ENCODE measurements around the gene PDK3.

PDK3 gene

GRCh38 chrX:24498181-24498580 is 33.1 kb downstream of the PDK3 start:
- Histone ChIP-seq H3K4me2 (ENCODE audit: low read length) (no peak overlapping the region), H3K9me3 (ENCODE audit: insufficient read depth, low read length) (no peaks in the 10 kb centered on the region), H3K4me1 (ENCODE audit: low read length) (peaks cover 3% of the 10 kb centered on the region; the same call in 1 of the 2 replicates), H4K20me1 (ENCODE audit: insufficient read depth, low read length) (no peaks in the 10 kb centered on the region), H3K4me3 (ENCODE audit: low read length) (no peak overlapping the region), H2AFZ (ENCODE audit: low read depth, low read length) (no peak overlapping the region), H3K9ac (ENCODE audit: low read length) (no peak overlapping the region), H3K27ac (ENCODE audit: low read length) (no peak overlapping the region), H3K79me2 (ENCODE audit: low read length) (no peaks in the 10 kb centered on the region), H3K27me3 (ENCODE audit: low read depth, low read length) (no peaks in the 10 kb centered on the region), H3K36me3 (replicated peaks; ENCODE audit: low read depth, low read length) (peaks cover 5% of the 10 kb centered on the region)
- TF ChIP-seq EZH2phosphoT487 (IDR thresholded peaks at IDR 0.05; ENCODE audit: low read depth) (no peak), CTCF (IDR thresholded peaks at IDR 0.05; ENCODE audit: low read depth, low read length) (no peak)

GRCh38 chrX:24498975-24499374 is 33.9 kb downstream of the PDK3 start:
- Histone ChIP-seq H3K27me3 (ENCODE audit: low read depth, low read length) (no peaks in the 10 kb centered on the region), H2AFZ (ENCODE audit: low read depth, low read length) (no peak overlapping the region), H3K27ac (ENCODE audit: low read length) (no peak overlapping the region), H3K9me3 (ENCODE audit: insufficient read depth, low read length) (no peaks in the 10 kb centered on the region), H3K4me2 (ENCODE audit: low read length) (no peak overlapping the region), H3K4me1 (ENCODE audit: low read length) (peaks cover 3% of the 10 kb centered on the region; the same call in 1 of the 2 replicates), H3K36me3 (replicated peaks; ENCODE audit: low read depth, low read length) (peaks cover 5% of the 10 kb centered on the region), H3K4me3 (ENCODE audit: low read length) (no peak overlapping the region), H4K20me1 (ENCODE audit: insufficient read depth, low read length) (no peaks in the 10 kb centered on the region), H3K79me2 (ENCODE audit: low read length) (no peaks in the 10 kb centered on the region), H3K9ac (ENCODE audit: low read length) (no peak overlapping the region)
- TF ChIP-seq CTCF (IDR thresholded peaks at IDR 0.05; ENCODE audit: low read depth, low read length) (peak; percentile 49), EZH2phosphoT487 (IDR thresholded peaks at IDR 0.05; ENCODE audit: low read depth) (no peak)

- Histone ChIP-seq H3K27me3 (ENCODE audit: low read depth, low read length) (no peaks in the 10 kb centered on the region), H3K36me3 (replicated peaks; ENCODE audit: low read depth, low read length) (no peaks in the 10 kb centered on the region), H3K4me1 (ENCODE audit: low read length) (no peaks in the 10 kb centered on the region), H3K79me2 (ENCODE audit: low read length) (no peaks in the 10 kb centered on the region), H3K4me2 (ENCODE audit: low read length) (no peak overlapping the region), H3K9ac (ENCODE audit: low read length) (no peak overlapping the region), H3K4me3 (ENCODE audit: low read length) (no peak overlapping the region), H3K27ac (ENCODE audit: low read length) (no peak overlapping the region), H3K9me3 (ENCODE audit: insufficient read depth, low read length) (no peaks in the 10 kb centered on the region), H4K20me1 (ENCODE audit: insufficient read depth, low read length) (no peaks in the 10 kb centered on the region), H2AFZ (ENCODE audit: low read depth, low read length) (no peak overlapping the region)
- TF ChIP-seq EZH2phosphoT487 (IDR thresholded peaks at IDR 0.05; ENCODE audit: low read depth) (no peak), CTCF (IDR thresholded peaks at IDR 0.05; ENCODE audit: low read depth, low read length) (no peak)
These were observed 41.0 kb downstream of the PDK3 start for GRCh38 chrX:24506082-24506481.

- Histone ChIP-seq H3K4me3 (ENCODE audit: low read length) (no peak overlapping the region), H3K4me1 (ENCODE audit: low read length) (peaks cover 16% of the 10 kb centered on the region), H3K79me2 (ENCODE audit: low read length) (no peaks in the 10 kb centered on the region), H3K27ac (ENCODE audit: low read length) (no peak overlapping the region), H3K9me3 (ENCODE audit: insufficient read depth, low read length) (no peaks in the 10 kb centered on the region), H3K9ac (ENCODE audit: low read length) (no peak overlapping the region), H3K36me3 (replicated peaks; ENCODE audit: low read depth, low read length) (no peaks in the 10 kb centered on the region), H3K4me2 (ENCODE audit: low read length) (no peak overlapping the region), H3K27me3 (ENCODE audit: low read depth, low read length) (no peaks in the 10 kb centered on the region), H2AFZ (ENCODE audit: low read depth, low read length) (no peak overlapping the region), H4K20me1 (ENCODE audit: insufficient read depth, low read length) (no peaks in the 10 kb centered on the region)
- TF ChIP-seq CTCF (IDR thresholded peaks at IDR 0.05; ENCODE audit: low read depth, low read length), result no peak
These were observed 43.3 kb downstream of the PDK3 start for GRCh38 chrX:24508375-24508774.
